IPS-18a (cell line): ENCODE results near the gene RAB31.

Source experiments
- H3K27ac ChIP-seq: one replicate; pipeline ENCODE4 v1.5.1; 2013; ENCODE audit warnings: low read length
- H3K27me3 ChIP-seq: one replicate; pipeline ENCODE4 v1.6.1; 2013; ENCODE audit warnings: mild to moderate bottlenecking, low read length; ENCODE audit not compliant: control insufficient read depth, insufficient read depth
- H3K36me3 ChIP-seq: one replicate; pipeline ENCODE4 v1.6.1; 2013; ENCODE audit warnings: low read depth, low read length; ENCODE audit not compliant: control insufficient read depth
- H3K4me1 ChIP-seq: one replicate; pipeline ENCODE4 v1.6.1; 2013; ENCODE audit warnings: low read depth, low read length; ENCODE audit not compliant: control insufficient read depth
- H3K4me3 ChIP-seq: one replicate; pipeline ENCODE4 v1.5.1; 2013; ENCODE audit warnings: low read length
- H3K9ac ChIP-seq: one replicate; pipeline ENCODE4 v1.6.1; 2013; ENCODE audit warnings: mild to moderate bottlenecking, low read length, moderate library complexity
- H3K9me3 ChIP-seq: one replicate; pipeline ENCODE4 v1.6.1; 2013; ENCODE audit warnings: low read depth, low read length; ENCODE audit not compliant: control insufficient read depth

RAB31 gene

GRCh38 chr18:9742524-9743131 is 34.5 kb downstream of the RAB31 start:
- no peak overlapping the region for H3K9ac ChIP-seq
- no peak overlapping the region for H3K27ac ChIP-seq
- H3K27me3 ChIP-seq = no peaks in the 10 kb centered on the region
- H3K36me3 ChIP-seq = no peaks in the 10 kb centered on the region
- no peak overlapping the region for H3K4me3 ChIP-seq
- H3K4me1 ChIP-seq = peaks cover 33% of the 10 kb centered on the region
- no peaks in the 10 kb centered on the region for H3K9me3 ChIP-seq

DNA sequence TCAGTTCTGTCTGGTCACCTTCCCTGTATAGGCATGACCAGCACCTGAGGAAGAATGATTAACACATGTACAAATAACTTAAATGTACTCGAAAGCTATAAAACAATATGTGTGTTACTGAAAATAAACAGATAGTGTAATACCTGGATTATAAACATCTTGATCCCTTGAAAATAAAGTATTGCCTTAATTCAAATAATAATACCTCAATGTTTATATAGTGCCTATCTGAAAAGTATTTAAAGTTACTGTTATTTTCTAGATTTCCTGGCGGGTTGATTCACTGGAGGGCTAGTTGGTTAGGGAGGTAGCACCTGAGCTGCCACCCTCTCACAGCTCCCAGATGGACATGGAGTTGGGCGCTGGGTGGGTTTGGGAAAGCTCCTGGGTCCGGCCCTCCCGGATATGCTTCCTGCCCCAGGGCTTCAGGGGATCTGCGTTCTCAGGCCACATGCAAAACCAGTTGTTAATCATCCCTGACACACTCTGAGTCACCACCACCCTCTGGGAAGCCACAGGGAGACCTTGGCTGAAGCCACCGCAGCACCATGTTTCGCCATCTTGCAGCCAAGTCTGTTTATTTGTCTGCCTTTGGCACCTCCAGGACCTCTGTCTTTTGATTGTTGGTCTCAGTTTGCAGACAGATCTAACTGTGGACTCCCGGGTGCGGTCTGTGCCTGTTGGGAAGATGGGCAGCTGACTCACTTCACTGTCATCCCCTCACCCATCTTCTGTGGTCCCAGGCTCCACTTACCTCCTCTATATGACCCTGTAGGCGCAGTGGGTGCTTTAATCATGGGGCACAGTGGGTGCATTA is 35.3 kb downstream of the RAB31 start:
- no peaks in the 10 kb centered on the region for H3K9me3 ChIP-seq
- H3K27ac ChIP-seq = no peak overlapping the region
- H3K36me3 ChIP-seq = no peaks in the 10 kb centered on the region
- no peak overlapping the region for H3K9ac ChIP-seq
- no peaks in the 10 kb centered on the region for H3K27me3 ChIP-seq
- H3K4me1 ChIP-seq = peaks cover 33% of the 10 kb centered on the region
- no peak overlapping the region for H3K4me3 ChIP-seq

GRCh38 chr18:9746958-9747357 is 38.9 kb downstream of the RAB31 start:
- H3K9ac ChIP-seq = no peak overlapping the region
- no peak overlapping the region for H3K27ac ChIP-seq
- no peaks in the 10 kb centered on the region for H3K9me3 ChIP-seq
- H3K4me1 ChIP-seq = peaks cover 23% of the 10 kb centered on the region
- H3K4me3 ChIP-seq = no peak overlapping the region
- no peaks in the 10 kb centered on the region for H3K36me3 ChIP-seq
- H3K27me3 ChIP-seq = no peaks in the 10 kb centered on the region

DNA sequence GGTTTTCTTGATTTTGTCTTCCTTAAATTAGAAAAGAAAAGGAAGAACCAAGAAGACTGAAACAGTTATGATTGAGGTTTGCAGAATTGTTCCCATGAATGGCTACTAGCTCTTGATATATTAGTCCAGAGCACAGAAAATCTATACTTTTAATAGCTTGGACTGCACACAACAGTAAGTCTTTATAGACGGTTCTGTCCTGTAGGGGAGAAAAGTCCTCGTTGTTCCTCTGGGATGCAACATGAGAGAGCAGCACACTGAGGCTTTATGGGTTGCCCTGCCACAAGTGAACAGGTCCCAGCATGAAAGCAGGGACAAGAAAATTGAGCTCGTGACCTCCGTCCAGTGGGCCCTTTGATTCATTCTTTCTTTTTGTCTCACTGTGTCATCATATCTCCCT is 41.5 kb downstream of the RAB31 start:
- Histone ChIP-seq H3K27me3 (no peaks in the 10 kb centered on the region), H3K36me3 (no peaks in the 10 kb centered on the region), H3K9me3 (no peaks in the 10 kb centered on the region), H3K9ac (no peak overlapping the region), H3K4me3 (no peak overlapping the region), H3K4me1 (no peaks in the 10 kb centered on the region), H3K27ac (no peak overlapping the region)

DNA sequence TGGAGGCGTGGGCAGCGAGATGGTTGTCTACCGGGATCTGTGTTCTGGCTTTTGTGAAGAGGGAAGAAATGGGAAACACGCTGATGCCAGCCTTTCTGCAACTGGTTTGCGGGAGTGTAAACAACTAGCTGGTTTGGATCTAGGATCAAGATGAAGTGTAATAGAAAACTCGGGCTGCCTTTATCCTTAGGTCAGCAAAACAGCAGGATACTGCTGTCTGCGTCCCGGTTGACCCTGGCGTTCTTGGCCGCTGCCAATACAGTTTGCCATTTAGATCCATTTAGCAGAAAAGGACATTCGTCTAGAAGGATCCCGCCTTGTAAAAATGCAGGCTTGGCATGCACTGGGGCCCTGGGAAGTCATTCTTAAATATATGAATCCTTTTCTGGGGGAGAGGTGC is 42.0 kb downstream of the RAB31 start:
- Histone ChIP-seq H3K9me3 (no peaks in the 10 kb centered on the region), H3K27me3 (no peaks in the 10 kb centered on the region), H3K4me1 (no peaks in the 10 kb centered on the region), H3K4me3 (no peak overlapping the region), H3K36me3 (no peaks in the 10 kb centered on the region), H3K27ac (no peak overlapping the region), H3K9ac (no peak overlapping the region)

DNA sequence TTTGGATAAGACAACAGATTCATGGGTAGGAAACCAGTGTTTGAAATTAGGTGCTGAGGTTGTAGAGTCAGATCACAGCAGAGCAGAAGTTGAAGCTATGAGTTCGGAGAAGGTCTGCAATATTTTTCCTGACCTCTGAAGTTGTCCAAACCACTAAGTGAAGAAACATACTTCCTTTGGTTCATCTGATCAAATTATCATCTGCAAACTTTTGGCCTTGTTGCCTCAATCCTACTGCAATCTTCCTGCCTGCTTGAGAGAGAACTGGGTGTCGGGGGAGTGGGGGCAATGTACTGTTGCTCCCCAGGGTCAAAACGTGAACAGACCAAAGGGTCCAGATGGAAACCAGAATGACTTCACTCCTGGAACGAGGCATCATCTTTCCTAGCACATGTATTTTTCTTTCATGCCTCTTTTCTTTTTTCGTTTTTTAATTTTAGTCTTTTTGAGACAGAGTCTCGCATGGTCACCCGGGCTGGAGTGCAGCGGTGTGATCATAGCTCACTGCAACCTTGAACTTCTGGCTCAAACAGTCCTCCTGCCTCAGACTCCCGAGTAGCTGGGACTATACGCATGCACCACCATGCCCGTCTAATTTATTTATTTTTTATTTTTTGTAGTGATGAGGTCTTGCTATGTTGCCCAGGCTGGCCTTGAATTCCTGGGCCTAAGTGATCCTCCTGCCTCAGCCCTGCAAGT is 42.7 kb downstream of the RAB31 start:
- no peaks in the 10 kb centered on the region for H3K36me3 ChIP-seq
- H3K4me1 ChIP-seq = no peaks in the 10 kb centered on the region

GRCh38 chr18:9751371-9752031 is 43.4 kb downstream of the RAB31 start:
- H3K9me3 ChIP-seq = no peaks in the 10 kb centered on the region
- no peaks in the 10 kb centered on the region for H3K27me3 ChIP-seq
- no peaks in the 10 kb centered on the region for H3K4me1 ChIP-seq
- no peak overlapping the region for H3K4me3 ChIP-seq
- no peak overlapping the region for H3K9ac ChIP-seq
- H3K27ac ChIP-seq = no peak overlapping the region
- no peaks in the 10 kb centered on the region for H3K36me3 ChIP-seq

More for the DNA sequence above, 42.7 kb downstream of the RAB31 start:
- no peaks in the 10 kb centered on the region for H3K27me3 ChIP-seq
- H3K9ac ChIP-seq = no peak overlapping the region
- H3K27ac ChIP-seq = no peak overlapping the region
- H3K9me3 ChIP-seq = no peaks in the 10 kb centered on the region
- no peak overlapping the region for H3K4me3 ChIP-seq

DNA sequence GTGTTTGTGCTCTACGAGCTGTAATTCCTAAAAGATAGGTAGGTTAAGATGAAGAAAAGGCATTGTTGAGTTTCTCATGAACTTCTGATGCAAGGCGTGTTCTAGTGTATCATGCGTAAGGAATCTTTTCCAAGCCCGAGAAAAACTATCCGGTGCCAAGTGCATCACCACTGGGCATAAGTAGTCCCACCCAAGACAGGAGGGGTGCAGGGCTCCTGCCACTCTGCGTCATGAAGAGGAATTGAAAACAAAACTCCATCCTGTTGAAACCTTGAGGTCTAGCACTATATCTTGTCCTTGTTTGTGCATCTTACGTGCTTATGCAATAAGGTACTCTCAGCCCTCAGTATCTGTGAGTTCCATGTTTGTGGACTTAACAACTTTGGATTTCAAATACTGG is 45.7 kb downstream of the RAB31 start:
- Histone ChIP-seq H3K36me3 (no peaks in the 10 kb centered on the region), H3K27me3 (no peaks in the 10 kb centered on the region), H3K4me1 (no peaks in the 10 kb centered on the region), H3K4me3 (no peak overlapping the region), H3K27ac (no peak overlapping the region), H3K9me3 (no peaks in the 10 kb centered on the region), H3K9ac (no peak overlapping the region)

DNA sequence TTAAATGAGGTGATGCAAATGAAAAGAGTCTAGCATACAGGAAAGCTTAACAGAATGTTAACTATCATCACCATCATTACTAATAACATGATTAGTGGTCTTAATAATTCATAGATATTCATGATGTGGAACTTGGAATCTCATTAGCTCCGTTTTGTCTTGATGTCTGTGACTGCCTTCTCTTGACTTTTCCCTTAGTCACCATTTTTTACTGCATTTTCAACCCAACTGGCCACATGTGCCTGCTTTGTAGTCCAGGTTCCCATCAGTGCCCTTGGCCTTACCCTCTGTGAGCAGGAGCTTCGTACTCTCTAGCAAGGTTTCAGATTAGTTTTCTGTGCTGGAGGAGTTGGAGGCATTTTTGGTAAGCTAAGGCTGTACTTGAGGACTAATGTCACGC is 47.0 kb downstream of the RAB31 start:
- no peaks in the 10 kb centered on the region for H3K36me3 ChIP-seq

GRCh38 chr18:9755615-9756014 is 47.5 kb downstream of the RAB31 start:
- Histone ChIP-seq H3K27me3 (no peaks in the 10 kb centered on the region), H3K9ac (no peak overlapping the region), H3K36me3 (no peaks in the 10 kb centered on the region), H3K4me1 (no peaks in the 10 kb centered on the region), H3K27ac (no peak overlapping the region), H3K4me3 (no peak overlapping the region), H3K9me3 (no peaks in the 10 kb centered on the region)

More for the DNA sequence above, 47.0 kb downstream of the RAB31 start:
- Histone ChIP-seq H3K9me3 (no peaks in the 10 kb centered on the region), H3K4me3 (no peak overlapping the region), H3K27ac (no peak overlapping the region), H3K9ac (no peak overlapping the region), H3K27me3 (no peaks in the 10 kb centered on the region), H3K4me1 (no peaks in the 10 kb centered on the region)

- Histone ChIP-seq H3K4me1 (no peaks in the 10 kb centered on the region), H3K27me3 (no peaks in the 10 kb centered on the region), H3K9me3 (no peaks in the 10 kb centered on the region)
Measured at GRCh38 chr18:9756271-9756932, 48.3 kb downstream of the RAB31 start.

More at GRCh38 chr18:9756271-9756932, 48.3 kb downstream of the RAB31 start:
- Histone ChIP-seq H3K36me3 (no peaks in the 10 kb centered on the region), H3K9ac (no peak overlapping the region), H3K27ac (no peak overlapping the region), H3K4me3 (no peak overlapping the region)
